ENCODE measurements around the gene CXCL17.

Gene CXCL17

DNA sequence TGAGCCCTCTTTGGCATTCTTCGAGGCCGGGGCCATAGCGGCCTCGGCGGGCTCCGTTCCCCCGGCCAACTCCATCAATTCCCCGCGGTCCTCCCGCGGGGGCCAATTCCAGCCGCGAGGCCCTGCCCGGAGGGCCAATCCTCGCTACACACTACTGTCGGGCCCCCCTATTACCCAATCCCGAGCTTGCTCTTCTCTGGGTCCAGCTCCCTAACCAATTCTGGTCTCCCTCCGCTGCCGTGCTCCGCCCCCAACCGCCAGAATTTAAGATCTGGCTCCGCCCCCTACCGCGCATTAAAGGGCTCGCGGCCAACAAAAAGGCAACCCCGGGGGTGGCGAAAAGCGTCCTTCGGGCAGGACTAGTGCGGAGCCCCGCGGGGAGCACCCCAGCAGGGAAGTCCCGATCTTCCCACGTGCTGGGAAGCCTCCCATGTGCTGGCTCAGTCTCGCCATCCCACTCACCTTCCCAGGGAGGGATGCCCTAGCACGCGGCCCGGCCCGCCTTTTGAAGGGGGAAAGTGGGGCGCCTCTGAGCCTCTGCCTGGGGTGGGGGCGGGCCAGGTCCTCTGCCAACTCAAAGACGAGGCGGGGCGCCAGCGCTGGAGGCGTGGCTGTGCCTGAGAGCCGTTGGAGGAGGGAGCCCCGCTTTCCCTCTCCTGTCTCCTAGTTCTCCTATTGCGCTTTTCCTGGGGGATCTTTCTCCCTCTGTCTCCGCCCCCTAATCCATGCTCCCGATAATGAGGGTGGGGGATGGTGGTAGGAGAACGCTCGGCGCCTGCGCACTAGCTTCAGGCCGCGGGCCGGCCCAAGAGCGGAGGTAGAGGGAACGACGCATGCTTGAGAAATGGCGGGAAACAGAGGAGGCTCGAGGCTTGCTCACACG lies 19.0 kb downstream of the CXCL17 start:
- peak; percentile 95 for DNase-seq

DNA sequence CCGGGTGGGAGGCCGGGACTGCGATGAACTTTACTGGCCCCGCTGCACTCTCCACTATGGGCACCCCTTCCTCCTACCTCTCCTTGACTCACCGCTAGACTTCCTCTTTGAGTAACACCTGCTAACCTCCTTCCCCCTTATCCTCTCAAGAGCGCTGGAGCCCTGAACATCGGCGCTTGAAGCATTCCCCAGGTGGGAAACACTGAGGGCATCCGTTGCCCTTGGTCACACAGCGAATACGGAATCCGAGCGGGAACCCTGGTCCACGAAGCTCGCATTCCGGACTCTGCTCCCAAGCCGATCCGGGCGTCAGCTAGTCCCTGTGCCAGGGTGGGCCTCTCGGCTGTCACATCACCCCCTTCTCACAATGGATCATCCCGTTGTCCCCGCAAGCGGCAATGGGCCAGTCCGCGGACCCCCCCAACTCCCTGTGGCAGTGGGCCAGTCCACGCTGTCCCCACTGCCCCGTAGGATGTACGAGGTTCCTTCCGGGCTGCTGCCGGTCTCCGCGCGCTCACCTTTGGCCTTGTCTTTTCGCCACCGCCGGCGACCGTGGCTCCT lies 19.8 kb downstream of the CXCL17 start:
- DNase-seq = no peak

DNA sequence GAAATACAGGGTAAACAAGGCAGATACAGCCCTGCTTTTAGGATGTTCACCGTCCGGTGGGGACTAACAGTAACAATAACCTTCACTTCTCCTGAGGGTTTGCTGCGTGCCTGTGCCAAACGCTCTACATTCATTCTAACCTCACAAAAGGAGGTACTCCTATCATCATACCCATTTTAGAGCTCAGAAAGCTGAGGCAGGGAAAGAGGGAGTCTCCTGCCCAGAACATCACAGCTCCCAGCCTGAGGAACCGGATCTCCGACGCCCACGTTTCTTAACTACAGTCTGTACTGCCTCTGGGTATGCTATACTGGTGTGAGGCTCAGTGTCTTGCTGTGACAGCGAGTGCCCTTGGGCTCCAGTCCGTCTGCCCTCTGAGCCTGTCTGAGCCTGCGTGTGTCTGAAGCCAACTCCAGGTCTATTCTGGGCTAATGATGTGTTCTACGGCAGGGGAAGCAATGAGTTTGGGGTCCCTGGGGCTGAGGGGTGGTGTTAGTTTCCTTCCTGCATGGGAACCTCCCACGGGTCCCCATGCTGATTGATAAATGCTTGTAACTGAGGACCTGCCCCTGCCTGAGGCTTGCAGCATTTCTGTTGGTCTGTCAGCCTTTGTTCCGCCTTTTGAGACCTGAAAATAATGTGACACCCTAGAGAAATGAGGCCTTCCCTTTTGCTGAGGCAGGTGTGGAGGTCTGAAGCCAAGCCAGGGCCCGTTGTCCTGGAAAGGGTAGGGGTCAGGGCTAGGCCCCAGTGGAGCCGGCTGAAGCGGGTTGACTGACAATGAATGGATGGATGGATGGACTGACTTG lies 20.4 kb downstream of the CXCL17 start:
- DNase-seq = no peak

DNA sequence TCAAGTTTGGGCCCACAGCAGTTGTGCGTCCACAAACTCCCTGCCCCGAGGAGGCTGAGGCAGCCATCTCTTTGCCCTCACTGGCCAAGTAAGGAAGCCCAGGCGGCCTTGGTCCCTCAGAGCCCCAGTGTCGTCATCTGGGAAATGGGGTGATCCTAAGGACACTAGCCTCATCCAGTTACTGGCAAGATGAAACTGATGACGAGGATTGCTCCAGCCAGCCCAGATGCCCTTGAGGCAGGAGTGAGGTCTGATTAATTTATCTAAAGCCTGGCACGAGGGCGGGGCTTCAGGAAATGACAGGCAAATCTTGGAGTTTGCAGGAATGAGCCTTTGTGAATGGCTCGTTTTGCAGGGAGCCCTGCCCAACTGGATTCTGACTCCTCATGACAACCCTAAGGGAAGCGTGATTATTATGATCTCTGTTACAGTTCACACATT lies 21.1 kb downstream of the CXCL17 start:
- no peak for DNase-seq

DNA sequence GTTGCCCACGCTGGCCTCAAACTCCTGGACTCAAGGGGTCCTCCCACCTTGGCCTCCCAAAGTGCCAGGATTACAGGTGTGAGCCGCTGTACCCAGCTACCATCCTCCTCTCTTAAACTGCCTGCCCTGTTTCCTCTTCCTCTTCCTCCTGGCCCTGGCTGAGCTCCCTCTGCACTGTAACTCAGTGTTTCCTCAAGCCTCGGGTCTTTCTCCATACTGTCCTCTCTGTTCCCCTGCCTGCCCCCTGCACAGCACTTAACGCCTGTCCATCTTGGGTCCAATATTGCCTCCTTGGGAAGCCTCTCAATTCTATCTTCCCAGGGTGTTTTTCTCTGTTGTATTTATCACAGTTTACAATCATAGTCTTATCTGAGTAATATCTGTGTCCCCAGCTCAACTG lies 21.6 kb downstream of the CXCL17 start:
- DNase-seq = no peak

DNA sequence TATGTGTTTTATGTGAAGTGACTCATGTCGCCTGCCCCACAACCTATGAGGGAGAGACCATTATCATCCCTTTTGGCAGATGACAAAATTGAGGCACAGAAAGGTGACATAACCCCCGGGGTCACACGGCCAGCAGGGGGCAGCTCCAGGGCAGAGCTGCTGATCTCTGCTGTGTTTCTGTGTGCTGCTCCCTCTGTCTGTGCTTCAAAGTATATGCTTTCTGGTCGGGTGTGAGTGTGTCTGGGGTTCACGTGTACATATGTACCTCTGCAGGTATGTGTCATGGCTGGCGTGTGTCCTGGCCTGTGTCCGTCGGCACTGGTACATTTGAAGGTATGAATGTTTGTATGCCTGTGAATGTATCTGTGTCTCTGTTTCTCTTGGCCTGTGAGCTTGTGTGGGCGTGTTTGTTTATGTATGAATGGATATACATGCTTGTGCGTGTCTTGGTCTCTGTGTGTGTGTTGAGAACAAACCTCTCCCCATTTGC lies 22.6 kb downstream of the CXCL17 start:
- DNase-seq = peak; percentile 18

DNA sequence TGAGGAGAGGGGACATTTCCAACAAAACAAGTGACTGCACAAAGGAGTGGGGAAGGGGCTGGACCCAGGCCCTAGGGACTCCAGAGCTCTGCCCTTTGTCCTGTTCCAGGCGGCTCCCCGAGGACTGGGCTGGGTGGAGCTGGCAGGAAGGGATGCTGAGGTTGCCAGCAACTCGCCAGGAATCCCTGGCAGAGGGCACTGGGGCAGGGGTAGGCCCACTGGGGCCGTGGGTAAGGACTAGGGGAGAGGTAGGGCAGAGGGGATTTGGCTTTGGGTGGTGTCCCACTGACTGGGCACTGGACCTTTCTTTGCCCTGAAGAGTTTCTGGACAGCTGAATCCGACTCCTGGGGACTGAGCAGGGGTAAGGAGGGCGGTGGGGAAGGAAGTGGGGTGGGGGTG lies 23.4 kb downstream of the CXCL17 start:
- no peak for DNase-seq

DNA sequence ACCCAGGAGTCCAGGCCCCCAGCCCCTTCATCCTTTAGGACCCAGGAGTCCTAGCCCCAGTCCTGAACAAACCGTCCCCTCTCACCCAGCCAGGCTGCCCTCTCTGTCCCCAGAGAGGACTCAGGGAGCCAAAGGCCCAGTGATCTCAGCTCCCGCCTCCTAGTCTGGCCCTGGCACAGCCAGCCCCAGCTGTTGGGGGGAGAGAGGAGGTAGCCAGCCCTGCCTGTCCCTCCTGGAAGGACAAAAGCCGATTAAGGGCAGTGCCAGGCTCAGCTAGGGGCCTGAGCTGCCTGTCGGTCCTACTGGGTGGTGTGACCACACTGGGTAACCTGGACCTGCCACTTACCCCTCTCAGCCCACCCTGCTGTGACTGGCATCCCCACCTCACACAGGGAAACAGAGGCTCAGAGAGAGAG lies 30.1 kb downstream of the CXCL17 start:
- DNase-seq = no peak

DNA sequence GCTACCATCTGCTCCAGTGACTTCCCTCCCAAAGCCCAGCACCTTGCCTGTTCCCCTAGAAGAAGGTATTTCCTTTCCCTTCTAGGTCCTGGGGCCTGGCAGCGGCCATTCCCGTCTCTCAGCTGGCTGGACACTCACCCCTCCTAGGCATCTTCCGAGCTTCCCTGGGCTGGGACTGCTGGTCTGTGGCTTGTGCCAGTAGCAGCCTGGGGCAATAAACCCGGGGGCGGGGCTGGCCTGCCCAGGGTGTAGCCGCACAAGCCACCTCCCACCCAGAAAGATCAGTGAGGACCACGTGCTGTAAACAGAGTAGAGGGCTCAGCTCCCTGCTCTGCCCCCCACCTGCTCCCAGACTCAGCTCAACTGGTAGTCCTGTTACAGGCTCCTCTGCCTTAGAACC lies 30.5 kb downstream of the CXCL17 start:
- no peak for DNase-seq

DNA sequence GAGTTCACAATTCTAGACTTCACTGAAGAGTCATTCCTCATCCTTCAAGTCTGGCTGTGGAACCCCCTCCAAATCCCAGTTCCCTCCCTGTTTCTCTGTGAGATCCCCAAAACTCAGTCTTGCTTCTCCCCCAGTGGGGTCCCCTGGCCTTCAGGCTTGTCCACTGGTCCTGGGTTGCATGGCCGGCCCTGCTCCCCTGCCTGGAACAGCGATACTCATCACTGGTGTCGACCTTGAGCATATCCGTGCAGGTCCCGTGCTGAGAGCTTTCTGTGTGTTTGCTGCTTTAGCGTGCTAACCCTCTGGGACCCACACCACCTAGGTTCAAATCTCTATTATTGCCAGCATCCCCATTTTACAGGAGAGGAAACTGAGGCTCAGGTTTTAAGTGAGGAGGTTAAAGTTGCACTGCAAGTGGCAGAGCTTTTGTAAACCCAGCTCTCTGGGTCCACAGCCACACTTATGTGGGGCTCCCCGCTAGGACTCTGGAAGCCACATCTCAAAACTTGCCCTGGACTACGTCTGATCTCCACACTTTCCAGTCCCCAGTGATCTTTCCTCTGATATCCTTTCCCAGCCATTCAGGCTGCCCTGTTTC lies 31.1 kb downstream of the CXCL17 start:
- DNase-seq = no peak

DNA sequence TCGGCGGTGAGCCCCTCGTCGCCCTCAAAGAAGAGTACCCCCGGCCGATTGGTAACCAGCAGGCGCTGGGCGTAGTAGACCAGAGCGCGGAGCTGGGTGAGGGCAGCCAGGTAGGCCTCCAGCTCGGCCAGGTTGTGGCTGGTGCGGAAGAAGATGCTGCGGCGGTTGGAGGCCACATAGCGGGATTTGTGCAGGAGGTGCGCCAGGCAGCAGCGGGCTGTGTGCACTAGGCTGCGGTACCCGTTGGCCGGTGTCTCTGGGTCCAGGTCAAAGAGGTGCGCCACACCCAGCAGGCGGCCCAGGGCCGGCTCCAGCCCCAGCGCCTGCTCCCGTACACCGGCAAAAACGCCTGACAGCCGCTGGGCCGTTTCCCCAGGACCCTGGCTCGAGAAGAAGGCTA lies 32.4 kb downstream of the CXCL17 start:
- DNase-seq = no peak

DNA sequence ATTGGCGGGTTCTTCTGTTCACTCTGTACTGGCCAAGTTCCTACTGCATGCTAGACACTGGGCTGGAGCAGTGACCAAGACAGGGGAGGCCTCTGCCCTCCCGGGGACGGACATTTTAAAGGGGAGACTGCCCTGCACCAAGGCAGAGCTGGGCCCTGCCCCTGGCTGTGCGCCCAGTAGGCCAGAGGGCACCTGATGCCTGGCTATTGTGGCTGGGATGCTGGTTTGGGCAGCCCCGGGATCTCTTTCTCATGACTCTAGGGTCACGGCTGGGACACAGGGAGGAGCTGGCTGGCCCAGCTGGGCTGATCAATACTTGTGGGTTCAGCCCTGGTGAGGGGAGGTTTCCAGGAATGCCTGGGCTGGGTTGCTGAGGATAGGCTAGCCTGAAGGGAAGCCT lies 33.3 kb downstream of the CXCL17 start:
- no peak for DNase-seq

DNA sequence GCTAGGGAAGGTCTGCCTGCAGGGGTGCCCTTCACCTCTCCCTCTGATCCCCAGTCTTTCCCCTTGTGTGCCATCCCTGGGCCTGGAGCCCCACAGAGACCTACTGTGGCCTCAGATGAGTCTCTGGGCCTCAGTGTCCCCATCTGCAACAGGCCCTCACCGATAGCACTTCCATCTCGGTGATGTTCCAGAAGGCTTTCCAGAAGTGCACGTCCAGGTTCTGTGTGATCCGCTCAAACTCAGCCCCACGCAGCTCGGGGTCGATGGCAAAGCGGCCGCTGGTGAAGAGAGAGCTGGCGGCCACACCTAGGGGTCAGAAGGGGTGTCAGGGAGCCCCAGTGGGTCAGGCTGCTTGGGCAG lies 35.0 kb downstream of the CXCL17 start:
- DNase-seq = no peak

DNA sequence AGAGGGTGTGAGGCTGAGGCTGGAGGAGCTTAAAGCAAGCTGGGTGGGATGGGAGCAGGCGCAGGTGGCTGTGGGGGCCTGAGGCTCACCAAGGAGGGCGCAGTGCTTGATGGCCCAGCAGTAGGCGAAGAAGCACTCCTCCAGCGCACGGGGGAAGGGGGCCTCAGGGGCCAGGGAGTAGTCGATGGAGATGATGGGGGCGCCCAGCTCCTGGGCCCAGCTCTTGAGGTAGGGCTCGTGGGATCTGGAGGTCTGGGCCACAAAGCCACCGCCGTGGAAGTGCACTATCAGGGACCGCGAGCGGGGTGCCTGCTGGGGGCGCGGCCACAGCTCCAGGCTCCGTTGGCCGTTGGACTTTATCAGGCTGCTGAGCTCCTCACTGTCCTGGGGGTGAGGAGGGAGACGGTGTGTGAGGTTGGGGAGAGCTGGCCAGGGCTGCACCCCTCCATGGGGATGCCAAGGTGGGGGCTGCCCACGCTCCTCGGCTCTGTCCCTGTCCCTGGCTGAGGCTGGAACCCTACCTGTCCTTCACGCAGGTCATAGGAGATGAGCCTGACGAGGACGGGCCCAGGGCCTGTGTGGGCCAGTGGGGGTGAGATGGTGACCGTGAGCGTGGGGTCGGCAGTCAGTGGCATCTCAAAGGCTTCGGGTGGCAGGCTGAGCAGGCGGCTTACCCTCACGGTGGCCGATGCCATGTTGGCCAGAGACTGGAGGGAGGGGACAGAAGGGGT lies 35.5 kb downstream of the CXCL17 start:
- no peak for DNase-seq

DNA sequence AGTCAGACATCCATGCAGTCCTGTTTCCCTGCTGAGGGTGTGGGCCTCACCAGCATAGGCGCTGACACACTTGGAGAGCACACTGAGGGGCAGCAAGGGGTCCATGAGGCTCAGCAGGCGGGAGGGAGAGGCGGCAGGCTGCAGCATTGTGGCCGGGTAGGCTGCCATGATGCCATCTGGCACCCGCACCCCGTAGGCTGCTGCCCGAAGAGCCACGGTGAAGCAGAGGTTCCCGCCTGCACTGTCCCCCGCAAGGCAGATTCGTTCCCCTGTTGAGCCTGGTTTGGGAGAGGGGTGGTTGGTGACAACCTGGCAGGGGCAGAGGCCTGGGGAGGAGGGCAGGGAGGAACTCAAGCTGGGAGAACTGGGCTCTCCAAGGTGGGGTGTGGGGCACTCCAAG lies 36.6 kb downstream of the CXCL17 start:
- DNase-seq = no peak

DNA sequence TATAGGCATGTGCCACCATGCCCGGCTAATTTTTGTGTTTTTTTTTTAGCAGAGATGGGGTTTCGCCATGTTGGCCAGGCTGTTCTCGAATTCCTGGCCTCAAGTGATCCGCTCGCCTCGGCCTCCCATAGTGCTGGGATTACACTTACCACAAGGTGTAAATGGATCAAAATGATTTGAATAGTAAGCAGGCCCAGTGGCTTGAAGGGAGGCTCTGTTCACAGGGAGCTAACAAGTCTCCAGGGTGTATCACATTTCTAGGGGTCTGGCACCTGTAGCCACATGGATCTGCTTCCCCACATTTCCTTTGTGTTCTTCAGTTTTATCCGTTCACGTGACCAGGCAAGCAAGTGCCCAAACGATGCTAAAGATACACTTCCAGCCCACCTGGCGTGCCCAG lies 39.2 kb downstream of the CXCL17 start:
- DNase-seq = no peak

DNA sequence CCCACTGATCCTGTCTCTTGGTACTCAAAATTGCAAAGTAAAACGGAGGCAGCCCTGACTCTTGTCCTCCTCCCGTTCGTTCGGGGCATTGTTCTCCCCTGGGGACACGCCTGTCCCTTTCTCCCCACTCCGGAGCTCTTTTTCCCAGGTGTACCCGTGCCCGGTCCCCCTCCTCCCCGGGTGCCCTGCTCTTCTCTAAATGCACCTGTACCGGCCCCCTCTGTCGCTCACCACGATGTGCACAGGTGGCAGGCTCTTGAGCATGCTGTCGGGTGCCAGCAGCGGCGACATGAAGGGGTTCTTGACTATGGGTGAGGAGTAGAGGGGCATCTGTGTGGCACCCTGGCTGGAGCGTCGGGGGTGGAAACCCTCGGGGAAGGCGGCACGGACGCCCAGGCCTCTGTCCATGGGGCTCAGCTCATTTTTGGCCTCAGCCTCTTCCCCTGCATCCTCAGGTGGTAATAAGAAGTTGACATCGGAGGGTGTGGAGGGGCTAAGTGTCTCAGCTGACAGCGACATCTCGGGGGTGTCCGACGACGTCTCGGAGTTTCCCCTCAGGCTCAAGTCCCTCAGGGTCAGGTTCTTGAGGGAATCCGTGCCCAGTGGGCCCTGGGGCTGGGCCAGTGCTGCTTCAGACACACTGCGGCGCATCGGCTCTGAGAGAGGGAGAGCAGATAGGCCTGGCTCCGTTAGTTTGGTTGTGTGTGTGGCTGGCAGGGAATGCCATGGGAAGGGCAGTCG lies 40.2 kb downstream of the CXCL17 start:
- no peak for DNase-seq

DNA sequence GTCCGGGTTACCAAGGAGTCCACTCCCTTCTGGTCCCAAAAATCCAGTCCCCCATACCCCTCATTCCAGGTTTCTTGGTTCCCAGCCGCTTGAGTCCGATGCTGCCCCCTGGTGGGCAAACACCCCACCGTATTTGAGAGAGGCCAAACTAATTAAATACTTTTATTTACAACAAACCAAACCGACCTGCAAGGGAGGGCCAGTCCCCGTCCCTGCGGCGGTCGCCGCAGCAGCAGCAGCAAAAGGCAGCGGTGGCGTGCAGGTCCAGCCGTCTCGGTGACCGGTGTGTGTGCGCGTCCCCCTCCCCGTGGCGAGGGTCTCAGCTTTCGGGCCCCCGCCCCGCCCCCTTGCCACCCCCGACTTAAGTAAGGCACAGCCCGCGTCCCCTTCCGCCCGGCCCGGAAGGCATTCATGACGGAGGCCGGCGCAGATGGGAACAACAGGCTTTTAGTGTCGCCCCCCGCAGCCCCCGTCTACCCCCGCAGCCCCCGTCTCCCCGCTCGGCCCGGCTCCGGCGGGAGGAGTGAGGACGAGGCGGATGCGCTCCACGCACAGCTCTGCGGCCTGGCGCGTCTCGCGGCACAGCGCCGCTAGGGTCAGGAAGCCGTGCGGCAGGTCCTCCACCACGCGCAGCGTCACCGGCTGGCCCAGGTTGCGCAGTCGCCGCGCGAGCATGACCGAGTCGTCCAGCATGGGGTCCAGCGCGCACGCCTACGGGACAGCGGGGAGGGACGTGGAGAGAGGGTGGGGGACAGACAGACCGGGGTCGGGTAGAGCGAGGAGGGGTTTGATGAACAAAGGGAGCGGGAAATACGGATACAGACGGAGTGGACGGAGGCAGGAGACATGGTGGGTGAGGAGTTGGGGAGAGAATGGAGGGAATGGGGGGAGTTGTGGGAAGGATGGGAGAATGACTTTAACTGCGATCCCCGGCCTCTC lies 41.1 kb downstream of the CXCL17 start:
- DNase-seq = peak; percentile 64

DNA sequence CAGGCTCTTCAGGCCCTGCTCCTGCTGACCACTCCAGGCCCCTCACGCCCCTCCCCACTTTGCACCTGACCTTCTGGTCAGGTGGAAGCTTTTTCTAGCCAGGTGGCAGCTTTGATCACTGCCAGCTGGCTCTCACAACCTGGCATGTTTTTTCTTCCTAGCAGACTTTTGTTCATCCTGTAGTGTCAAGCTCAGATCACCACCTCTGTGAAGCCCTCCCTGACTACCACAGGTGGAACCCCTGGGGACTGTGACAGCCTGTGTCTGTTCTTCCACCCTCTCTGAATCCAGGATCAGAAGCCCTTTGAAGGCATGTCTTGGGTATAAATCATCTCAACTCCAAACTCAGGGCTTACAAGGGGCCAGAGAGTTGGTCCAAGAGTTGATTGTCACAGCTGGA lies 42.3 kb downstream of the CXCL17 start:
- DNase-seq = no peak

Measured in fibroblast of skin of abdomen (primary cell).